Stimulated activated effector memory CD8-positive, alpha-beta T cell treated with anti-CD3 and anti-CD28 coated beads, Interleukin-12 subunit alpha, Interleukin-12 subunit beta, amount 100 ng/mL, for 72 hours (primary cell): ENCODE data around the gene YRDC.
A peak's percentile ranks its signal among the peaks of the same experiment; 100 is the strongest.

Experiments used
- ATAC-seq: fragments of 150-1000 bp; cut with Tn5 transposase; 2 replicates; pipeline ENCODE4 v1.10.0; 2021
- DNase-seq, 2 donors: peaks; one replicate each; pipeline ENCODE4 v3.0.0; 2021 to 2022; ENCODE audit warnings: low spot score in 2 of 2
- H3K27ac Mint-ChIP-seq: one replicate; pipeline ENCODE4 v1.8.0; 2022; ENCODE audit warnings: mild to moderate bottlenecking, mixed read lengths
- H3K36me3 Mint-ChIP-seq: one replicate; pipeline ENCODE4 v1.8.0; 2022; ENCODE audit warnings: mild to moderate bottlenecking, mixed read lengths
- H3K4me1 Mint-ChIP-seq: one replicate; pipeline ENCODE4 v1.8.0; 2022; ENCODE audit warnings: mixed read lengths
- H3K4me3 Mint-ChIP-seq: one replicate; pipeline ENCODE4 v1.8.0; 2022; ENCODE audit warnings: mild to moderate bottlenecking, mixed read lengths
- H3K9me3 Mint-ChIP-seq: one replicate; pipeline ENCODE4 v1.8.0; 2022; ENCODE audit warnings: mixed read lengths

Gene YRDC

GRCh38 chr1:37807555-37808368, at the start of gene YRDC, which contains the start of gene C1orf122:
Gene YRDC (minus strand): TSS chr1:37808208. CDS start chr1:37808180, 28 bp downstream.
Gene C1orf122 (plus strand): TSS chr1:37807790. CDS start chr1:37808405, 615 bp downstream.
- Mint-ChIP-seq H3K27ac (peak within 1 kb of the TSS; percentile 98), H3K36me3 (peaks cover 68% of the 10 kb centered on the region), H3K4me3 (peak within 1 kb of the TSS; percentile 91), H3K9me3 (no peaks in the 10 kb centered on the region), H3K4me1 (peaks cover 33% of the 10 kb centered on the region)
- peak; percentile 83 to 96 for DNase-seq
- peak; percentile 96 for ATAC-seq

- no peak overlapping the region for H3K27ac Mint-ChIP-seq
- ATAC-seq (no peak), DNase-seq (no peak)
- no peak overlapping the region for H3K4me3 Mint-ChIP-seq
- H3K4me1 Mint-ChIP-seq: peaks cover 34% of the 10 kb centered on the region
- no peaks in the 10 kb centered on the region for H3K9me3 Mint-ChIP-seq
- peaks cover 54% of the 10 kb centered on the region for H3K36me3 Mint-ChIP-seq
Observed at GRCh38 chr1:37854406-37854805, 46.4 kb upstream of the YRDC start.

- H3K4me1 Mint-ChIP-seq: peaks cover 34% of the 10 kb centered on the region
- H3K4me3 Mint-ChIP-seq: no peak overlapping the region
- peak overlapping the region; percentile 18 for H3K27ac Mint-ChIP-seq
- H3K36me3 Mint-ChIP-seq: peaks cover 51% of the 10 kb centered on the region
- H3K9me3 Mint-ChIP-seq: no peaks in the 10 kb centered on the region
- DNase-seq (no peak), ATAC-seq (no peak)
Observed at GRCh38 chr1:37853157-37853556, 45.1 kb upstream of the YRDC start.

- no peaks in the 10 kb centered on the region for H3K9me3 Mint-ChIP-seq
- peaks cover 32% of the 10 kb centered on the region for H3K4me1 Mint-ChIP-seq
- peak; percentile 60 for ATAC-seq
- no peak for DNase-seq
- no peak overlapping the region for H3K4me3 Mint-ChIP-seq
- peaks cover 44% of the 10 kb centered on the region for H3K36me3 Mint-ChIP-seq
- H3K27ac Mint-ChIP-seq: no peak overlapping the region
Observed at GRCh38 chr1:37851782-37852210, 43.8 kb upstream of the YRDC start.

- no peaks in the 10 kb centered on the region for H3K9me3 Mint-ChIP-seq
- peaks cover 44% of the 10 kb centered on the region for H3K36me3 Mint-ChIP-seq
- DNase-seq (no peak), ATAC-seq (no peak)
- no peak overlapping the region for H3K27ac Mint-ChIP-seq
- peaks cover 38% of the 10 kb centered on the region for H3K4me1 Mint-ChIP-seq
- H3K4me3 Mint-ChIP-seq: no peak overlapping the region
Observed at GRCh38 chr1:37851262-37851661, 43.3 kb upstream of the YRDC start.

GRCh38 chr1:37850352-37850955, 42.4 kb upstream of the YRDC start:
- Mint-ChIP-seq H3K36me3 (peaks cover 44% of the 10 kb centered on the region), H3K9me3 (no peaks in the 10 kb centered on the region), H3K27ac (no peak overlapping the region), H3K4me1 (peaks cover 39% of the 10 kb centered on the region), H3K4me3 (no peak overlapping the region)
- no peak for DNase-seq
- ATAC-seq: no peak

- no peak overlapping the region for H3K4me3 Mint-ChIP-seq
- H3K36me3 Mint-ChIP-seq: peaks cover 42% of the 10 kb centered on the region
- DNase-seq (no peak), ATAC-seq (no peak)
- peaks cover 38% of the 10 kb centered on the region for H3K4me1 Mint-ChIP-seq
- no peaks in the 10 kb centered on the region for H3K9me3 Mint-ChIP-seq
- H3K27ac Mint-ChIP-seq: no peak overlapping the region
Observed at GRCh38 chr1:37849480-37849879, 41.5 kb upstream of the YRDC start.

GRCh38 chr1:37846647-37847339, 38.8 kb upstream of the YRDC start:
- H3K4me1 Mint-ChIP-seq: peaks cover 28% of the 10 kb centered on the region
- H3K36me3 Mint-ChIP-seq: peaks cover 37% of the 10 kb centered on the region
- no peaks in the 10 kb centered on the region for H3K9me3 Mint-ChIP-seq
- peak overlapping the region; percentile 20 for H3K4me3 Mint-ChIP-seq
- ATAC-seq (no peak), DNase-seq (no peak)
- peak overlapping the region; percentile 73 for H3K27ac Mint-ChIP-seq

GRCh38 chr1:37845786-37846185, 37.8 kb upstream of the YRDC start:
- DNase-seq (no peak), ATAC-seq (no peak)
- Mint-ChIP-seq H3K4me1 (peaks cover 28% of the 10 kb centered on the region), H3K36me3 (peaks cover 39% of the 10 kb centered on the region), H3K9me3 (no peaks in the 10 kb centered on the region), H3K27ac (no peak overlapping the region), H3K4me3 (no peak overlapping the region)

GRCh38 chr1:37845049-37845646, 37.1 kb upstream of the YRDC start:
- DNase-seq: no peak
- no peak overlapping the region for H3K4me3 Mint-ChIP-seq
- peaks cover 46% of the 10 kb centered on the region for H3K36me3 Mint-ChIP-seq
- ATAC-seq: no peak
- peak overlapping the region; percentile 8 for H3K27ac Mint-ChIP-seq
- H3K9me3 Mint-ChIP-seq: no peaks in the 10 kb centered on the region
- H3K4me1 Mint-ChIP-seq: peaks cover 28% of the 10 kb centered on the region

- Mint-ChIP-seq H3K36me3 (peaks cover 52% of the 10 kb centered on the region), H3K4me3 (no peak overlapping the region), H3K27ac (peak overlapping the region; percentile 8), H3K9me3 (no peaks in the 10 kb centered on the region), H3K4me1 (peaks cover 28% of the 10 kb centered on the region)
- ATAC-seq (no peak), DNase-seq (no peak)
Observed at GRCh38 chr1:37844536-37844935, 36.5 kb upstream of the YRDC start.

GRCh38 chr1:37841652-37842051, 33.6 kb upstream of the YRDC start:
- DNase-seq (no peak), ATAC-seq (no peak)
- Mint-ChIP-seq H3K36me3 (peaks cover 75% of the 10 kb centered on the region), H3K27ac (no peak overlapping the region), H3K9me3 (no peaks in the 10 kb centered on the region), H3K4me1 (peaks cover 21% of the 10 kb centered on the region), H3K4me3 (no peak overlapping the region)

- no peak for DNase-seq
- Mint-ChIP-seq H3K4me3 (no peak overlapping the region), H3K9me3 (no peaks in the 10 kb centered on the region), H3K27ac (peak overlapping the region; percentile 13), H3K36me3 (peaks cover 75% of the 10 kb centered on the region), H3K4me1 (peaks cover 16% of the 10 kb centered on the region)
- ATAC-seq: no peak
Observed at GRCh38 chr1:37840711-37841110, 32.7 kb upstream of the YRDC start.

- DNase-seq (no peak), ATAC-seq (no peak)
- H3K9me3 Mint-ChIP-seq: no peaks in the 10 kb centered on the region
- peaks cover 75% of the 10 kb centered on the region for H3K36me3 Mint-ChIP-seq
- peaks cover 8% of the 10 kb centered on the region for H3K4me1 Mint-ChIP-seq
- H3K4me3 Mint-ChIP-seq: no peak overlapping the region
- H3K27ac Mint-ChIP-seq: peak overlapping the region; percentile 13
Observed at GRCh38 chr1:37839676-37840075, 31.7 kb upstream of the YRDC start.

GRCh38 chr1:37836788-37837187, 28.8 kb upstream of the YRDC start:
- no peak overlapping the region for H3K4me3 Mint-ChIP-seq
- no peak for DNase-seq
- H3K36me3 Mint-ChIP-seq: peaks cover 93% of the 10 kb centered on the region

More at GRCh38 chr1:37836788-37837187, 28.8 kb upstream of the YRDC start:
- H3K4me1 Mint-ChIP-seq: no peaks in the 10 kb centered on the region
- no peak overlapping the region for H3K27ac Mint-ChIP-seq
- no peaks in the 10 kb centered on the region for H3K9me3 Mint-ChIP-seq
- ATAC-seq: no peak
